ENCODE measurements around the gene DONSON. TPM values are rescaled to one million over a fixed set of nuclear protein-coding genes. Genes with fewer than 3 reads are reported as not detected.
A peak's percentile ranks its signal among the peaks of the same experiment; 100 is the strongest.

DONSON gene
- total RNA-seq, 6 experiments from 2014 or later = 14.7 to 32.0 (median 28.6) TPM

GRCh38 chr21:33611006-33611744 lies 22.7 kb upstream of the DONSON start:
- TF ChIP-seq, protein P1, sequence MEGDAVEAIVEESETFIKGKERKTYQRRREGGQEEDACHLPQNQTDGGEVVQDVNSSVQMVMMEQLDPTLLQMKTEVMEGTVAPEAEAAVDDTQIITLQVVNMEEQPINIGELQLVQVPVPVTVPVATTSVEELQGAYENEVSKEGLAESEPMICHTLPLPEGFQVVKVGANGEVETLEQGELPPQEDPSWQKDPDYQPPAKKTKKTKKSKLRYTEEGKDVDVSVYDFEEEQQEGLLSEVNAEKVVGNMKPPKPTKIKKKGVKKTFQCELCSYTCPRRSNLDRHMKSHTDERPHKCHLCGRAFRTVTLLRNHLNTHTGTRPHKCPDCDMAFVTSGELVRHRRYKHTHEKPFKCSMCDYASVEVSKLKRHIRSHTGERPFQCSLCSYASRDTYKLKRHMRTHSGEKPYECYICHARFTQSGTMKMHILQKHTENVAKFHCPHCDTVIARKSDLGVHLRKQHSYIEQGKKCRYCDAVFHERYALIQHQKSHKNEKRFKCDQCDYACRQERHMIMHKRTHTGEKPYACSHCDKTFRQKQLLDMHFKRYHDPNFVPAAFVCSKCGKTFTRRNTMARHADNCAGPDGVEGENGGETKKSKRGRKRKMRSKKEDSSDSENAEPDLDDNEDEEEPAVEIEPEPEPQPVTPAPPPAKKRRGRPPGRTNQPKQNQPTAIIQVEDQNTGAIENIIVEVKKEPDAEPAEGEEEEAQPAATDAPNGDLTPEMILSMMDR (IDR thresholded peaks at IDR 0.05) = no peak
- no peaks in the 10 kb centered on the region for H3K36me3 Mint-ChIP-seq (ENCODE audit: low read depth)
- no peaks in the 10 kb centered on the region; the same call in 1 of the 2 replicates for H3K4me1 Mint-ChIP-seq (ENCODE audit: low read depth)
- no peaks in the 10 kb centered on the region for H3K9me3 Mint-ChIP-seq
- no peak for DNase-seq
- peaks cover 2% of the 10 kb centered on the region; the same call in 1 of the 2 replicates for H3K27me3 Mint-ChIP-seq (ENCODE audit: insufficient read depth)
- H3K27ac Mint-ChIP-seq = no peak overlapping the region
- H3K4me3 Mint-ChIP-seq = no peak overlapping the region

GRCh38 chr21:33608559-33608958 lies 20.1 kb upstream of the DONSON start:
- H3K36me3 Mint-ChIP-seq (ENCODE audit: low read depth) = no peaks in the 10 kb centered on the region
- TF ChIP-seq, protein P1 (IDR thresholded peaks at IDR 0.05) = no peak
- no peak overlapping the region for H3K4me3 Mint-ChIP-seq
- H3K27ac Mint-ChIP-seq = no peak overlapping the region
- no peaks in the 10 kb centered on the region for H3K27me3 Mint-ChIP-seq (ENCODE audit: insufficient read depth)
- no peak for DNase-seq
- no peaks in the 10 kb centered on the region; the same call in 1 of the 2 replicates for H3K4me1 Mint-ChIP-seq (ENCODE audit: low read depth)
- no peaks in the 10 kb centered on the region for H3K9me3 Mint-ChIP-seq

DNA sequence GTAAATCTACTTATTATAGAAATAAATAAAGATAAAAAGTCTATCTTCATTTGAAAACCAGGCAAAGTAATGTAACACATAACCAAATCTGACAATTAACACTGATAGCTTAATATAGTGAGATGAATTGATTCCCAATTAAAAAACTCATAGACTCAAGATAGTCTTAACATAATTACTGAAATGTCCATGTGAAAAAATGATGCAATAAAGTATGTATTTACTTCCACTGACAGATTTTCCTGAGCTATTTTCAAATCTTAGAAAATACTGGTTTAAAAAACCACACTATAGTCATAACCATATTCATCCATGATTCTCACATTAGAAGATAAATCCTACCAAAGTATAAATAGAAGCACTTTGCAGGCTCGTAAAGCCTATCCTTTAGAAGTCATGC lies 9.6 kb upstream of the DONSON start:
- Mint-ChIP-seq H3K9me3 (no peaks in the 10 kb centered on the region), H3K36me3 (ENCODE audit: low read depth) (peaks cover 16% of the 10 kb centered on the region), H3K4me3 (no peak overlapping the region), H3K27ac (no peak overlapping the region), H3K4me1 (ENCODE audit: low read depth) (no peaks in the 10 kb centered on the region), H3K27me3 (ENCODE audit: insufficient read depth) (no peaks in the 10 kb centered on the region)
- TF ChIP-seq, protein P1 (IDR thresholded peaks at IDR 0.05) = no peak
- no peak for DNase-seq

GRCh38 chr21:33587792-33588484 lies 546 bp downstream of the DONSON start:
- TF ChIP-seq, protein P1 (IDR thresholded peaks at IDR 0.05) = no peak
- H3K36me3 Mint-ChIP-seq (ENCODE audit: low read depth) = peaks cover 12% of the 10 kb centered on the region
- peak overlapping the region; percentile 89 for H3K27ac Mint-ChIP-seq
- no peak for DNase-seq
- peaks cover 3% of the 10 kb centered on the region; the same call in 1 of the 2 replicates for H3K27me3 Mint-ChIP-seq (ENCODE audit: insufficient read depth)
- H3K4me1 Mint-ChIP-seq (ENCODE audit: low read depth) = peaks cover 27% of the 10 kb centered on the region
- H3K9me3 Mint-ChIP-seq = no peaks in the 10 kb centered on the region
- peak overlapping the region; percentile 94 for H3K4me3 Mint-ChIP-seq

DNA sequence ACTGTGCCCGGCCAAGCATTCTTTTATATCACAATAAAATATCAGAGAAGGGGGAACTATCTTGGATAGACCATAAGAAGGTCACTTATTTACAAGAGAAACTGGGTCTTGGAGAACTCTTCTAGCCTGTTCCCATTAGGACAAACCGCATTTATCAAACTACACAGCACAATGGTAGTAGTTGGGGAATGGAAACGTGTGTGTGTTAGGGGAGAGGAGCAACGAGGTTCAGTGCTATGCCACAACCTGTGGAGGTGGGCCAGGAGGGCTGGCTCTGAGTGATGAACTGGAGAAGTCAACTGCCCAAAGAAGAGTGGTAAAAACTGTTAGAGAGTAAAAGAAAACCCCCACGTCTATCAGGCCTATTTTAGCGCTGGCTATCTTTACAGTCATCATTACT lies 1.6 kb downstream of the DONSON start:
- H3K27ac Mint-ChIP-seq = peak overlapping the region; percentile 38; the same call in 1 of the 2 replicates
- peaks cover 12% of the 10 kb centered on the region for H3K36me3 Mint-ChIP-seq (ENCODE audit: low read depth)

More for the DNA sequence above, 1.6 kb downstream of the DONSON start:
- Mint-ChIP-seq H3K4me1 (ENCODE audit: low read depth) (peaks cover 27% of the 10 kb centered on the region), H3K9me3 (no peaks in the 10 kb centered on the region), H3K27me3 (ENCODE audit: insufficient read depth) (peaks cover 3% of the 10 kb centered on the region; the same call in 1 of the 2 replicates), H3K4me3 (peak overlapping the region; percentile 94)
- TF ChIP-seq, protein P1 (IDR thresholded peaks at IDR 0.05) = no peak
- no peak for DNase-seq

Measured in HFFc6 (cell line).